Aorta (tissue), 5 donors: ENCODE measurements around the gene EDDM13. TPM values are rescaled to one million over a fixed set of nuclear protein-coding genes. Genes with fewer than 3 reads are reported as not detected.

ENCODE experiments used
- ATAC-seq: fragments of 200-7000 bp; cut with Tn5 transposase; one replicate; pipeline ENCODE4 v1.9.1; 2022; ENCODE audit warnings: moderate library complexity; ENCODE audit not compliant: low FRiP score
- DNase-seq, 2 donors: peaks; one replicate each; pipeline ENCODE4 v3.0.0-alpha.2; 2020
- H3K27ac ChIP-seq, 2 donors: one replicate each; pipeline ENCODE4 v1.5.1; 2013; ENCODE audit warnings: low read length in 2 of 2, mild to moderate bottlenecking in 2 of 2, moderate library complexity in 2 of 2, control low read depth in 1 of 2, inconsistent platforms in 1 of 2, low read depth in 1 of 2
- H3K27me3 ChIP-seq, 2 donors: one replicate each; pipeline ENCODE4 v1.6.1; 2013; ENCODE audit warnings: control low read depth in 1 of 2, low read length in 1 of 2, mild to moderate bottlenecking in 1 of 2, moderate library complexity in 1 of 2; ENCODE audit not compliant: insufficient read depth in 2 of 2, control insufficient read depth in 1 of 2
- H3K36me3 ChIP-seq, 2 donors: one replicate each; pipeline ENCODE4 v1.6.1; 2013; ENCODE audit warnings: control low read depth in 1 of 2, low read length in 1 of 2, mild to moderate bottlenecking in 1 of 2; ENCODE audit not compliant: insufficient read depth in 2 of 2, control insufficient read depth in 1 of 2
- H3K4me1 ChIP-seq, 2 donors: one replicate each; pipeline ENCODE4 v1.6.1; 2013; ENCODE audit warnings: low read length in 2 of 2, control low read depth in 1 of 2, mild to moderate bottlenecking in 1 of 2, moderate library complexity in 1 of 2; ENCODE audit not compliant: insufficient read depth in 2 of 2, control insufficient read depth in 1 of 2
- H3K4me3 ChIP-seq, 2 donors: one replicate each; pipeline ENCODE4 v1.5.1; 2013; ENCODE audit warnings: low read length in 2 of 2, control low read depth in 1 of 2, mild to moderate bottlenecking in 1 of 2
- H3K9me3 ChIP-seq: one replicate; pipeline ENCODE4 v1.6.1; 2013; ENCODE audit warnings: mild to moderate bottlenecking, low read length; ENCODE audit not compliant: control insufficient read depth
- WGBS, 2 donors: extraction: QIAGEN DNeasy Blood & Tissue Kit; methylation state at CpG; one replicate each; pipeline ENCODE4 v1.1.7; 2013; 5-methylcytosine and 5-hydroxymethylcytosine counted together
- intact Hi-C, 2 donors: fragments of 100-400 bp; cut with DNase I; formaldehyde crosslinking; loops; one replicate each; pipeline versions ENCODE4 v1.14.2 to v1.15.0; 2022
- polyA plus RNA-seq, 2 donors: library from polyadenylated mRNA; stranded (reverse); fragments of 200-250 nt; gene quantifications; one replicate each; pipeline ENCODE4 v1.2.3, GENCODE V29; 2013
- total RNA-seq, 2 donors: library from RNA; stranded (reverse); fragmentation: NEBNext Ultra II Directional; extraction: Animal tissue kit (Norgen Biotek cat#: 25700); gene quantifications; one replicate each; pipeline ENCODE4 v1.2.1, GENCODE V29; 2021
- donor health status: healthy with polysubstance abuse.
- donor health status: Bipolar disorder and iron deficiency.
- donor health status: DM: no; HTN: no; CAD: no.
- donor health status: DM: no; HTN: no; CAD: no.
- donor health status: DM: yes; HTN: yes; CAD: no.

Gene EDDM13
- total and polyA plus RNA-seq, 4 donors, result not detected

- Histone ChIP-seq H3K27ac (no peak overlapping the region), H3K27me3 (no peaks in the 10 kb centered on the region), H3K4me1 (no peaks in the 10 kb centered on the region), H3K9me3 (peaks cover 3% of the 10 kb centered on the region), H3K4me3 (no peak overlapping the region), H3K36me3 (no peaks in the 10 kb centered on the region)
- DNase-seq, result no peak
- 82 to 90% methylated on average over 7 of the region's 7 CpGs for WGBS, 2 donors
- intact Hi-C loops, result no loop called here
- ATAC-seq, result no peak
Measured at GRCh38 chr19:56347163-56347778, 74.7 kb downstream of the EDDM13 start.

GRCh38 chr19:56348289-56348877, 75.8 kb downstream of the EDDM13 start:
- Histone ChIP-seq H3K9me3 (peaks cover 3% of the 10 kb centered on the region), H3K4me1 (no peaks in the 10 kb centered on the region), H3K27ac (no peak overlapping the region), H3K36me3 (no peaks in the 10 kb centered on the region), H3K4me3 (no peak overlapping the region), H3K27me3 (no peaks in the 10 kb centered on the region)
- intact Hi-C loops, result no loop called here
- WGBS, 2 donors, result 68 to 69% methylated on average over 5 of the region's 5 CpGs
- no peak for ATAC-seq
- DNase-seq, result no peak

GRCh38 chr19:56350416-56351045, 78.0 kb downstream of the EDDM13 start:
- no peaks in the 10 kb centered on the region for H3K36me3 ChIP-seq
- no peaks in the 10 kb centered on the region for H3K27me3 ChIP-seq
- DNase-seq, result peak in 1 of 2 donors; percentile 47
- H3K4me1 ChIP-seq, result no peaks in the 10 kb centered on the region
- no peak for ATAC-seq
- peaks cover 3% of the 10 kb centered on the region for H3K9me3 ChIP-seq
- H3K27ac ChIP-seq, result no peak overlapping the region
- 21 to 22% methylated on average over 8 of the region's 8 CpGs for WGBS, 2 donors
- intact Hi-C loops, result loop anchor here in 1 of 2 donors (5.0 kb wide), 1 partner anchor 273 kb away; no protein-coding TSS in a partner anchor
- H3K4me3 ChIP-seq, result no peak overlapping the region

GRCh38 chr19:56351208-56351607, 78.7 kb downstream of the EDDM13 start:
- 79% methylated on average over 6 of the region's 6 CpGs for WGBS, 2 donors
- ATAC-seq, result no peak

GRCh38 chr19:56355517-56355916, 83.0 kb downstream of the EDDM13 start:
- 76 to 78% methylated on average over 1 of the region's 1 CpG for WGBS, 2 donors
- no peak overlapping the region for H3K27ac ChIP-seq
- no peaks in the 10 kb centered on the region for H3K36me3 ChIP-seq
- H3K4me1 ChIP-seq, result no peaks in the 10 kb centered on the region
- ATAC-seq, result no peak
- H3K4me3 ChIP-seq, result no peak overlapping the region
- H3K9me3 ChIP-seq, result peaks cover 2% of the 10 kb centered on the region
- DNase-seq, result no peak
- intact Hi-C loops, result no loop called here
- no peaks in the 10 kb centered on the region for H3K27me3 ChIP-seq

More at GRCh38 chr19:56351208-56351607, 78.7 kb downstream of the EDDM13 start:
- no peak for DNase-seq
- intact Hi-C loops, result loop anchor here in 1 of 2 donors (5.0 kb wide), 1 partner anchor 274 kb away; no protein-coding TSS in a partner anchor
- Histone ChIP-seq H3K36me3 (no peaks in the 10 kb centered on the region), H3K9me3 (peaks cover 2% of the 10 kb centered on the region), H3K4me3 (no peak overlapping the region), H3K27me3 (no peaks in the 10 kb centered on the region), H3K4me1 (no peaks in the 10 kb centered on the region), H3K27ac (no peak overlapping the region)

- Histone ChIP-seq H3K27ac (no peak overlapping the region), H3K4me1 (no peaks in the 10 kb centered on the region), H3K9me3 (peaks cover 2% of the 10 kb centered on the region), H3K27me3 (no peaks in the 10 kb centered on the region), H3K4me3 (no peak overlapping the region), H3K36me3 (no peaks in the 10 kb centered on the region)
- no peak for DNase-seq
- 72 to 89% methylated on average over 2 of the region's 2 CpGs for WGBS, 2 donors
- intact Hi-C loops, result no loop called here
- no peak for ATAC-seq
Measured at GRCh38 chr19:56356944-56357343, 84.4 kb downstream of the EDDM13 start.

Other genes starting within 250 kb of the EDDM13 start
- 10 to 100 TPM; 23.9 to 25.5 TPM for gene ZNF787, start 151.5 kb upstream of the EDDM13 start, total RNA-seq
- gene ZNF787, start 151.5 kb upstream of the EDDM13 start, polyA plus RNA-seq, result 10 to 100 TPM in 1 of 2 donors, 1 to 10 TPM in 1; 6.6 to 12.1 TPM
- gene ZNF444, start 131.5 kb upstream of the EDDM13 start, total RNA-seq, result 10 to 100 TPM; 23.0 to 26.1 TPM
- gene ZNF444, start 131.5 kb upstream of the EDDM13 start, polyA plus RNA-seq, result 10 to 100 TPM; 10.3 to 48.3 TPM
- not detected for gene GALP, start 96.7 kb upstream of the EDDM13 start, total RNA-seq
- not detected for gene GALP, start 96.7 kb upstream of the EDDM13 start, polyA plus RNA-seq
- gene ZSCAN5B, start 75.0 kb upstream of the EDDM13 start, total RNA-seq, result not detected
- gene ZSCAN5B, start 75.0 kb upstream of the EDDM13 start, polyA plus RNA-seq, result not detected
- gene ZSCAN5C, start 70.5 kb upstream of the EDDM13 start, total RNA-seq, result not detected
- not detected for gene ZSCAN5C, start 70.5 kb upstream of the EDDM13 start, polyA plus RNA-seq
- gene ZSCAN5A, start 42.1 kb downstream of the EDDM13 start, total RNA-seq, result 10 to 100 TPM; 10.2 to 13.8 TPM
- gene ZSCAN5A, start 42.1 kb downstream of the EDDM13 start, polyA plus RNA-seq, result 1 to 10 TPM; 1.7 to 7.8 TPM
- gene ZNF582, start 120.8 kb downstream of the EDDM13 start, total RNA-seq, result 1 to 10 TPM; 4.0 TPM
- 1 to 10 TPM; 4.8 to 6.3 TPM for gene ZNF582, start 120.8 kb downstream of the EDDM13 start, polyA plus RNA-seq
- gene ZNF583, start 131.6 kb downstream of the EDDM13 start, total RNA-seq, result 1 to 10 TPM; 6.2 to 9.4 TPM
- 1 to 10 TPM; 3.1 TPM for gene ZNF583, start 131.6 kb downstream of the EDDM13 start, polyA plus RNA-seq
- 1 to 10 TPM; 3.0 to 7.0 TPM for gene ZNF667, start 204.6 kb downstream of the EDDM13 start, total RNA-seq
- gene ZNF667, start 204.6 kb downstream of the EDDM13 start, polyA plus RNA-seq, result 1 to 10 TPM; 2.8 to 5.6 TPM
- gene ZNF471, start 235.1 kb downstream of the EDDM13 start, total RNA-seq, result 10 to 100 TPM; 11.0 to 12.1 TPM
- gene ZNF471, start 235.1 kb downstream of the EDDM13 start, polyA plus RNA-seq, result 1 to 10 TPM; 2.8 to 4.2 TPM